Stomach (tissue), 9 donors: ENCODE results near the gene MTRFR. TPM values are rescaled to one million over a fixed set of nuclear protein-coding genes. Genes with fewer than 3 reads are reported as not detected.
A peak's percentile ranks its signal among the peaks of the same experiment; 100 is the strongest.

Experiments
- DNase-seq, 2 donors: peaks; one replicate each; pipeline versions ENCODE4 v3.0.0 to v3.0.0-alpha.2; 2013 to 2019
- H3K27ac ChIP-seq, 5 donors: fragments of 200-600 bp in 4 of 5; sonication (generic) in 4 of 5; one replicate each; pipeline ENCODE4 v1.5.1; 2013 to 2019; ENCODE audit warnings: mild to moderate bottlenecking in 1 of 5, moderate library complexity in 1 of 5
- H3K27me3 ChIP-seq, 3 donors: fragments of 200-600 bp; sonication (generic); one replicate each; pipeline ENCODE4 v1.5.1; 2017 to 2019; ENCODE audit warnings: mixed run types in 1 of 3
- H3K36me3 ChIP-seq, 4 donors: fragments of 200-600 bp; sonication (generic); 1 replicate in 3 of 4; 2 replicates in 1 of 4; pipeline ENCODE4 v1.5.1; 2016 to 2019
- H3K4me1 ChIP-seq, 4 donors: fragments of 200-600 bp; sonication (generic); one replicate each; pipeline ENCODE4 v1.5.1; 2016 to 2019
- H3K4me3 ChIP-seq, 4 donors: fragments of 200-600 bp; sonication (generic) in 3 of 4; one replicate each; pipeline ENCODE4 v1.5.1; 2016 to 2019; ENCODE audit warnings: mild to moderate bottlenecking in 1 of 4
- H3K9me3 ChIP-seq, 4 donors: fragments of 200-600 bp; sonication (generic); one replicate each; pipeline ENCODE4 v1.5.1; 2016 to 2019
- EP300 ChIP-seq: sonication (generic); formaldehyde crosslinking; IDR thresholded peaks from one replicate; pipeline ENCODE4 v1.6.1; 2017; ENCODE audit warnings: antibody characterized with exemption
- POLR2A ChIP-seq, 4 donors: fragments of 450-650 bp; IDR thresholded peaks; one replicate each; pipeline ENCODE4 v1.6.1; 2016; ENCODE audit warnings: antibody characterized with exemption in 4 of 4, control low read depth in 2 of 4, mild to moderate bottlenecking in 1 of 4, moderate library complexity in 1 of 4
- POLR2AphosphoS5 ChIP-seq, 3 donors: sonication (generic); formaldehyde crosslinking; IDR thresholded peaks; one replicate each; pipeline ENCODE4 v1.6.1; 2016; ENCODE audit warnings: antibody characterized with exemption in 3 of 3
- WGBS, 5 donors: extraction: QIAGEN DNeasy Blood & Tissue Kit in 3 of 5; methylation state at CpG; one replicate each; pipeline versions ENCODE4 v1.1.5 to v1.1.7; 2013 to 2018; 5-methylcytosine and 5-hydroxymethylcytosine counted together
- intact Hi-C: fragments of 100-400 bp; cut with DNase I; formaldehyde crosslinking; loops from one replicate; pipeline ENCODE4 v1.15.1; 2023; ENCODE audit warnings: low total_unique reads
- polyA plus RNA-seq, 3 donors: library from polyadenylated mRNA; stranded (reverse); fragments of 200-250 nt; gene quantifications; one replicate each; pipeline ENCODE4 v1.2.3, GENCODE V29; 2013
- total RNA-seq, 5 donors: library from RNA; depleted of rRNA; stranded (reverse); fragments of >200 nt; gene quantifications; one replicate each; pipeline versions ENCODE4 v1.1.0 to v1.2.3, GENCODE V29; 2014 to 2016
- TF ChIP-seq, protein P1 (sequence below), 7 experiments: fragments of 450-650 bp in 4 of 7; fragments of 200-600 bp in 3 of 7; sonication (generic) in 3 of 7; IDR thresholded peaks; one replicate each; pipeline ENCODE4 v1.5.1; 2016 to 2019; ENCODE audit warnings: antibody characterized with exemption in 7 of 7, control low read depth in 2 of 7, mild to moderate bottlenecking in 1 of 7
- donor health status: healthy with polysubstance abuse.
- donor health status: Bipolar disorder and iron deficiency.
- donor health status: healthy.

Gene MTRFR
- total and polyA plus RNA-seq, 8 donors: 3.1 to 20.0 (median 9.7) TPM; not detected in 1

DNA sequence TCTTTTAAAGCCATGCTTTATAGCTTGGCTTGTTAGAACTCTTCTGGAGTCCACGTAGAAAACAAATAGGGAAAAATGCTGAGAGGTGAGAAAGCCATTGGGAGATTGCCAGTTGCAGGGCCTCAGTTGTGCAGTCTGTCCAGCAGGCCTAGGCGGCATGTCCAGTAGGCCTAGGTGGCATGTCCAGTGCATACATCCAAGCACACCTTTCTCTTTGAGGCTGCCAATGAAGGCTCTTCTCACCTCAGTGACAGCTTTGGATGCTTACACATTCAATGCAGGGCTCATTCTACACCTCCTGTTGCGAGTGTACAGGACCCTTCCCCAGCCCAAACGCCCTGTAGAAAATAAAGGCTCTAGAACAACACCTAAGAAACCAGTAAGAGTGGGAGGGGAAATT is 25.4 kb downstream of the MTRFR start:
- Histone ChIP-seq H3K27ac (peak overlapping the region in 3 of 5 donors; percentile 69 to 70 (median 69)), H3K36me3 (peaks cover 71 to 100% (median 97%) of the 10 kb centered on the region in 4 donors), H3K4me3 (no peak overlapping the region), H3K9me3 (no peaks in the 10 kb centered on the region), H3K4me1 (peaks cover 18 to 49% (median 34%) of the 10 kb centered on the region in 4 donors), H3K27me3 (no peaks in the 10 kb centered on the region)
- DNase-seq: no peak
- 52 to 87% (median 54%) methylated on average over 4 of the region's 4 CpGs for WGBS, 5 donors
- intact Hi-C loops: no loop called here
- TF ChIP-seq POLR2A (IDR thresholded peaks at IDR 0.05): no peak
- TF ChIP-seq EP300: no peak

DNA sequence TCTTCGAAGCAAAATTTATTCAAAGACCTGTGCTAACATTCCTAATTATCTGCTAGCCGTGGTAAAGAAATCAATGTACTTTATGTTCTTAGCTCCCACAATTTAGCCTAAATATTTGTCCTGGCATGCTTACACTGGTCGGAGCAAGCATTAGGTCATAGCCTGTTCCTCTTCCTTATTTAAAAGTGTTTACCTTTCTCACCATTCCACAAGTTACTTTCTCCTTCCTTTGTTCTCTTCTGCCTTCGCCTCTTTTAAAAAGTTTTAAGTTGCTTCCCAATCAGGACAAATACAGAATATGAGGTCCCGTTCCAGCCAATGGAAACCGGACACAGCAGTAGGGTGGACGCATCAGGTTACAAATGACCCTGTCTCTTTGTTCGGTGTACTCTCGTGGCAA is 26.8 kb downstream of the MTRFR start:
- Histone ChIP-seq H3K4me3 (no peak overlapping the region), H3K36me3 (peaks cover 66 to 100% (median 97%) of the 10 kb centered on the region in 4 donors), H3K27ac (peak overlapping the region; percentile 57 to 71 (median 69)), H3K9me3 (no peaks in the 10 kb centered on the region), H3K4me1 (peaks cover 6 to 34% (median 28%) of the 10 kb centered on the region in 4 donors), H3K27me3 (no peaks in the 10 kb centered on the region)
- intact Hi-C loops: no loop called here
- TF ChIP-seq EP300: no peak
- no peak for TF ChIP-seq POLR2A (IDR thresholded peaks at IDR 0.05)
- TF ChIP-seq POLR2AphosphoS5 (IDR thresholded peaks at IDR 0.05): no peak
- TF ChIP-seq, protein P1, sequence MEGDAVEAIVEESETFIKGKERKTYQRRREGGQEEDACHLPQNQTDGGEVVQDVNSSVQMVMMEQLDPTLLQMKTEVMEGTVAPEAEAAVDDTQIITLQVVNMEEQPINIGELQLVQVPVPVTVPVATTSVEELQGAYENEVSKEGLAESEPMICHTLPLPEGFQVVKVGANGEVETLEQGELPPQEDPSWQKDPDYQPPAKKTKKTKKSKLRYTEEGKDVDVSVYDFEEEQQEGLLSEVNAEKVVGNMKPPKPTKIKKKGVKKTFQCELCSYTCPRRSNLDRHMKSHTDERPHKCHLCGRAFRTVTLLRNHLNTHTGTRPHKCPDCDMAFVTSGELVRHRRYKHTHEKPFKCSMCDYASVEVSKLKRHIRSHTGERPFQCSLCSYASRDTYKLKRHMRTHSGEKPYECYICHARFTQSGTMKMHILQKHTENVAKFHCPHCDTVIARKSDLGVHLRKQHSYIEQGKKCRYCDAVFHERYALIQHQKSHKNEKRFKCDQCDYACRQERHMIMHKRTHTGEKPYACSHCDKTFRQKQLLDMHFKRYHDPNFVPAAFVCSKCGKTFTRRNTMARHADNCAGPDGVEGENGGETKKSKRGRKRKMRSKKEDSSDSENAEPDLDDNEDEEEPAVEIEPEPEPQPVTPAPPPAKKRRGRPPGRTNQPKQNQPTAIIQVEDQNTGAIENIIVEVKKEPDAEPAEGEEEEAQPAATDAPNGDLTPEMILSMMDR (IDR thresholded peaks at IDR 0.05): no peak
- no peak for DNase-seq
- WGBS, 5 donors: 28 to 63% (median 41%) methylated on average over 9 of the region's 9 CpGs

DNA sequence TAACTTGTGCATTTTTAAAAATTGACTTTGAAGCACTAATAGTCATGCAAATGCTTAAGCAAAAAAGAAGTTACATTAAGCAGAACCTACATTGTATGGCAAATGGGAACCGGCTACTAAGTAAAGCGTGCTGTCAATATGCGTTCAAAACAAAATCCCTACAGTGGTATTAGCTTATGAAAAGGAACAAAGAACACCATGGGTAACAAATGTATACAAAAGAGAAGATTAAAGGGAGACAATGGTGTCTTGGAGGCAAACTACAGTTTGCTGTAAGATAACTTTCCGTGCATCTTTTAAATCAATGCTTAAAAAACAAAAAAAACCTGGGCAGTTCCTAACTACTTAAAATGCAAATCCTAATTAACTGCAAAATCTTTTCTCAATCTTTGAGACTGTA is 28.0 kb downstream of the MTRFR start:
- Histone ChIP-seq H3K4me3 (no peak overlapping the region), H3K27ac (no peak overlapping the region), H3K4me1 (peaks cover 6 to 32% (median 26%) of the 10 kb centered on the region in 4 donors), H3K27me3 (no peaks in the 10 kb centered on the region), H3K36me3 (peaks cover 60 to 100% (median 96%) of the 10 kb centered on the region in 4 donors), H3K9me3 (no peaks in the 10 kb centered on the region)
- WGBS, 5 donors: 92 to 97% (median 96%) methylated on average over 4 of the region's 4 CpGs
- no peak for DNase-seq
- intact Hi-C loops: no loop called here
- no peak for TF ChIP-seq POLR2AphosphoS5 (IDR thresholded peaks at IDR 0.05)

DNA sequence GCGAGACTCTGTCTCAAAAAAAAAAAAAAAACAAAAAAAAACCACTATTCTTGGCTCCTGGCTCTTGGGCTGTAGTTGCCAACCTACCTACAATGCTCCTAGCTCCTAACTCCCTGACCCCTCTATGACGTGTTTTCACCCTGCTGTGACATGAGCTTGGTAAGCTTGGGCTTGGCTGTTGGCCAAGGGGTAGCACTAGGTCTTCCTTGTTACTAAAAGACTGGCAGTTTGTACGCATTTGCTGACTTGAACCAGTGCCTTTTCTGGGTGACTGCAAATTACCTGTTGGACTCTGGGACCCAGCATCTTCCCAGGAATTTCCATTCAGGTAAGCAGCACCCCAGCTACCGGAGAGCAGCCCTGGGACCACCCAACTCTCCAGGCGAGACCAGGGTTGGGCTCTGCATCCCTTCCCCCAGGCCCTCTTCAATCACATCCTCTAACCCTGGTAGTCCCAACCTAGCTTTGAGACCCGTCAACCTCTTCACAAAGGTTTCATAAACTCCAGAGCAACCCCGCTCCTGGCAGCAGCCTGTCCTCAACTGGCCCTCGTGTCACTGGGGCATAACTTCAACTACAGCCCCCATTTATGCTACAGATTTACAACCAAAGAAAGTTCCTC is 30.1 kb downstream of the MTRFR start:
- WGBS, 5 donors: 73 to 84% (median 81%) methylated on average over 8 of the region's 8 CpGs
- no peak overlapping the region for H3K27ac ChIP-seq

DNA sequence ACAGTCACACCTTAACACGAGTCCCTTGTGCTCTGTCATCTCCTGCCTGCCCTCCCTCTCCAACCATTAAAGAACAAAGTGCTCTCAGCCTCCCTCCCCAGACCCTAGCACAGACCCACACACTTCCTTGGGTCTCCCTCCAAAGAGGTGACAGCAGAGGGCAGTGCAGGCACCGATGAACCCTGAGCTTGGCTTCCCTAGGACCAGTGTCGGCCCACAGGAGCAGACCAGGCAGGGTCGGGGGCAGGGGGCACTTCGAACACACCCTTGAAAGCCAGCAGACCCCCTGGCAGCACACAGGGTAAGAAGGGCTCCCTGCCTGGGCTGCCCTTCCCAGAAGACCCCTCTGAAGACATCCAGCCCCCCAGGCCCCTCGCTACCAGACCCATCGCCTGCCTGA is 31.4 kb downstream of the MTRFR start:
- no peak for DNase-seq
- Histone ChIP-seq H3K4me3 (no peak overlapping the region), H3K27ac (no peak overlapping the region), H3K4me1 (peaks cover 19 to 33% (median 27%) of the 10 kb centered on the region in 4 donors), H3K36me3 (peaks cover 52 to 81% (median 74%) of the 10 kb centered on the region in 4 donors), H3K9me3 (no peaks in the 10 kb centered on the region), H3K27me3 (no peaks in the 10 kb centered on the region)
- TF ChIP-seq POLR2AphosphoS5 (IDR thresholded peaks at IDR 0.05) (no peak), POLR2A (IDR thresholded peaks at IDR 0.05) (no peak), EP300 (no peak)
- TF ChIP-seq, protein P1 (IDR thresholded peaks at IDR 0.05): no peak
- intact Hi-C loops: no loop called here
- WGBS, 5 donors: 32 to 70% (median 65%) methylated on average over 3 to 7 of the region's 7 CpGs

More for the DNA sequence above, 30.1 kb downstream of the MTRFR start:
- DNase-seq: no peak
- Histone ChIP-seq H3K9me3 (no peaks in the 10 kb centered on the region), H3K36me3 (peaks cover 59 to 95% (median 86%) of the 10 kb centered on the region in 4 donors), H3K4me3 (no peak overlapping the region), H3K4me1 (peaks cover 12 to 33% (median 26%) of the 10 kb centered on the region in 4 donors), H3K27me3 (no peaks in the 10 kb centered on the region)
- TF ChIP-seq, protein P1 (IDR thresholded peaks at IDR 0.05): no peak
- TF ChIP-seq POLR2A (IDR thresholded peaks at IDR 0.05): no peak
- no peak for TF ChIP-seq POLR2AphosphoS5 (IDR thresholded peaks at IDR 0.05)
- no peak for TF ChIP-seq EP300
- intact Hi-C loops: no loop called here
